Stimulated activated CD8-positive, alpha-beta memory T cell treated with anti-CD3 and anti-CD28 coated beads, Interleukin-12 subunit alpha, Interleukin-12 subunit beta, amount 100 ng/mL, for 24 hours (primary cell): ENCODE measurements around the gene MCM7.

Source experiments
- DNase-seq: peaks from one replicate; pipeline ENCODE4 v3.0.0-alpha.2; 2020; ENCODE audit errors: extremely low read depth

MCM7 gene

GRCh38 chr7:100071018-100071723, 30.0 kb downstream of the MCM7 start:
- no peak for DNase-seq

DNA sequence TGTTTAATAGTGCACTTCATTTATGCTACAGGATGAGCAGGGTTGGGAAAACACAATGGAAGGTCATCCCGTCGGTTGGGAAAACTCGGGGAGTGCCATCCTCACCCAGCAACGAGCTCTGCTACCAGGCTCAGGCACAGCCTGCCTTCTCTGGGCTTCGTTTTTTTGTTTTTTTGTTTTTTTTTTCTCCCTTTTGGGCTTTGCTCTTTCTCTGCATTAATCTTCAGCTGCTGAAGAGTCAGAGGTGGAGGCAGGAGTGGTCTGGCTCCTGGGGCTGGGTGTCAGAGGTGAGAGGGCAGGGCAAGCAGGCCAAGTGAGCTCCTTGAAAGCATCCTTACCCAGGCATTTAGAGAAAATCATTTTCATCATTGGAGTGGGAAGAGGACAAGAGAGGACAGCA, 31.2 kb downstream of the MCM7 start:
- no peak for DNase-seq

GRCh38 chr7:100066953-100067352, 34.2 kb downstream of the MCM7 start:
- no peak for DNase-seq

- DNase-seq = no peak
Observed at GRCh38 chr7:100065452-100066186, 35.6 kb downstream of the MCM7 start.

GRCh38 chr7:100064162-100064561, 37.0 kb downstream of the MCM7 start:
- DNase-seq = no peak

GRCh38 chr7:100063376-100063775, 37.8 kb downstream of the MCM7 start:
- DNase-seq = no peak

- DNase-seq = no peak
Observed at GRCh38 chr7:100061518-100062193, 39.5 kb downstream of the MCM7 start.

DNA sequence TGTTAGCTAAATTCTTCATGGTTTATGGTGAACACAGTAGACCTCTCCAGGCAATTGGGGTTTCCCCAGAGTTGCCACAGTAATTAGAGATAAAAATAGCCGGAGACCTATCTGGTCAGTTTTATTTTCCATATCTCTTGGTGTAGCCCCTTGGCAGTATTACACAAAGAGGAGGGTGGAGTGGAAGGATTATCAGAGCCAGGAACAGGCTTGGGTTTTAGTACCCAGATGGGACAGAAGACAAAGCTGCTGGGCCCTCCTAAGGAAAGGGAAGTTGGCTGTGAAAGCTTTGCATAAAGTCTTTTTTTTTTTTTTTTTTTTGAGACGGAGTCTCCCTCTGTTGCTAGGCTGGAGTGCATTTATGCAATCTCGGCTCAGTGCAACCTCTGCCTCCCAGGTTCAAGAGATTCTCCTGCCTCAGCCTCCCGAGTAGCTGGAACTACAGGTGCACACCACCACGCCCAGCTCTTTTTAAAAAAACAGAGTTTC, 41.9 kb downstream of the MCM7 start:
- no peak for DNase-seq

- DNase-seq = no peak
Observed at GRCh38 chr7:100057006-100057405, 44.2 kb downstream of the MCM7 start.

- DNase-seq = no peak
Observed at GRCh38 chr7:100053215-100053614, 48.0 kb downstream of the MCM7 start.

GRCh38 chr7:100051611-100052010, 49.6 kb downstream of the MCM7 start:
- DNase-seq = no peak

- peak; percentile 62 for DNase-seq
Observed at GRCh38 chr7:100049441-100050291, 51.5 kb downstream of the MCM7 start, which contains the start of gene ZSCAN21. ZSCAN21 (plus strand) TSS chr7:100049774; CDS start chr7:100057007, 7,233 bp downstream.

- DNase-seq = no peak
Observed at GRCh38 chr7:100048680-100049079, 52.5 kb downstream of the MCM7 start.

DNA sequence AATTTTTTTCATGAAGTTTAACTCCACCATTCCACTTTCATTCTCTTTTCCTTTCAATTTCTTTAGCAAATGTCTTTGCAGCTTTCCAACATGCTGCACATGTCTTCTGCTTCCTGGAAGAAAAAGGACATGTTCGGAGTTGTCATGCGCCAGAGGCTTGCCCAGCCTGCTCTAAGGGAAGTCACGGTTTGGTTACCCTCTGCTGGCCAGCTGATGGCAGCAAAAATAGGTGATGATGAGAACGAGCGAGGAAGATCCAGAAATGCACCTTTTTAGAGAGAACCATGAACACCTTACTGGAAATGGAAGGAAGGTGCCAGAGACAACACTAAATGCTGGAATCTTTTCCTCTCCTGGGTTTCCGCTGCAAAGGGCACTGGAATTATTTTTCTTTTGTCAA, 56.5 kb downstream of the MCM7 start:
- DNase-seq = no peak
